ENCODE measurements around the gene RNF112.

GRCh38 chr17:19453296-19453695 lies 42.3 kb downstream of the RNF112 start:
- TF ChIP-seq CTCF (conservative IDR thresholded peaks at IDR 0.05; ENCODE audit: low read depth, low read length) (no peak), EZH2 (IDR thresholded peaks at IDR 0.05; ENCODE audit: low read length, unreplicated experiment) (no peak)
